Muscle layer of duodenum (tissue), 2 donors: ENCODE results near the gene SMIM29.
"Not testable (repeated sequence)": the region's sequence is repeated elsewhere in the genome, so short reads cannot be mapped to it uniquely, and the experiment has no call there.

Experiments
- H3K27ac ChIP-seq: one replicate; pipeline ENCODE4 v1.7.0; 2013; ENCODE audit warnings: mild to moderate bottlenecking, low read length
- H3K27me3 ChIP-seq: one replicate; pipeline ENCODE4 v1.7.0; 2013; ENCODE audit warnings: low read depth, mild to moderate bottlenecking, control low read depth, low read length
- H3K36me3 ChIP-seq, 2 donors: one replicate each; pipeline ENCODE4 v1.7.0; 2013; ENCODE audit warnings: low read length in 2 of 2, control low read depth in 1 of 2, mild to moderate bottlenecking in 1 of 2; ENCODE audit not compliant: insufficient read depth in 2 of 2, control insufficient read depth in 1 of 2
- H3K4me1 ChIP-seq, 2 donors: one replicate each; pipeline ENCODE4 v1.7.0; 2013; ENCODE audit warnings: low read length in 2 of 2, mild to moderate bottlenecking in 2 of 2, control low read depth in 1 of 2, moderate library complexity in 1 of 2; ENCODE audit not compliant: insufficient read depth in 2 of 2, control insufficient read depth in 1 of 2
- H3K4me3 ChIP-seq, 2 donors: one replicate each; pipeline ENCODE4 v1.7.0; 2013; ENCODE audit warnings: low read length in 2 of 2, low read depth in 1 of 2, mild to moderate bottlenecking in 1 of 2
- H3K9me3 ChIP-seq, 2 donors: one replicate each; pipeline ENCODE4 v1.7.0; 2013; ENCODE audit warnings: low read length in 2 of 2, control low read depth in 1 of 2, mild to moderate bottlenecking in 1 of 2; ENCODE audit not compliant: control insufficient read depth in 1 of 2
- donor health status: healthy.

Gene SMIM29

GRCh38 chr6:34263484-34263883 lies 14.7 kb upstream of the SMIM29 start:
- not testable (repeated sequence) for H3K4me1 ChIP-seq, H3K36me3 ChIP-seq, H3K27ac ChIP-seq, H3K9me3 ChIP-seq, H3K4me3 ChIP-seq, H3K27me3 ChIP-seq

- no peak overlapping the region for H3K27ac ChIP-seq
- H3K36me3 ChIP-seq: no peaks in the 10 kb centered on the region
- no peaks in the 10 kb centered on the region for H3K27me3 ChIP-seq
- peaks cover 0 to 2% of the 10 kb centered on the region in 2 donors for H3K9me3 ChIP-seq
- H3K4me1 ChIP-seq: no peaks in the 10 kb centered on the region
- no peak overlapping the region for H3K4me3 ChIP-seq
Observed at GRCh38 chr6:34260576-34261267, 11.9 kb upstream of the SMIM29 start.

GRCh38 chr6:34259529-34260069 lies 10.8 kb upstream of the SMIM29 start:
- no peak overlapping the region for H3K27ac ChIP-seq

GRCh38 chr6:34252395-34252794 lies 3.6 kb upstream of the SMIM29 start:
- not testable (repeated sequence) for H3K4me3 ChIP-seq, H3K9me3 ChIP-seq, H3K27ac ChIP-seq, H3K27me3 ChIP-seq, H3K36me3 ChIP-seq
- H3K4me1 ChIP-seq: peaks cover 3 to 10% of the 10 kb centered on the region in 2 donors

More at GRCh38 chr6:34259529-34260069, 10.8 kb upstream of the SMIM29 start:
- Histone ChIP-seq H3K9me3 (peaks cover 0 to 2% of the 10 kb centered on the region in 2 donors), H3K4me1 (no peaks in the 10 kb centered on the region), H3K36me3 (no peaks in the 10 kb centered on the region), H3K4me3 (no peak overlapping the region), H3K27me3 (no peaks in the 10 kb centered on the region)

GRCh38 chr6:34249469-34250261 lies 859 bp upstream of the SMIM29 start:
- Histone ChIP-seq H3K4me3 (peak overlapping the region; percentile 66 to 87), H3K27me3 (no peaks in the 10 kb centered on the region), H3K27ac (peak overlapping the region; percentile 67), H3K36me3 (no peaks in the 10 kb centered on the region), H3K9me3 (no peaks in the 10 kb centered on the region), H3K4me1 (peaks cover 3 to 13% of the 10 kb centered on the region in 2 donors)

GRCh38 chr6:34248198-34248726 lies 544 bp downstream of the SMIM29 start:
- H3K36me3 ChIP-seq: peaks cover 0 to 4% of the 10 kb centered on the region in 2 donors
- H3K27me3 ChIP-seq: no peaks in the 10 kb centered on the region
- peak overlapping the region; percentile 67 for H3K27ac ChIP-seq
- H3K4me1 ChIP-seq: peaks cover 3 to 22% of the 10 kb centered on the region in 2 donors
- H3K9me3 ChIP-seq: no peaks in the 10 kb centered on the region
- peak overlapping the region; percentile 82 to 87 for H3K4me3 ChIP-seq

GRCh38 chr6:34247481-34248197 lies 1.2 kb downstream of the SMIM29 start:
- peaks cover 3 to 22% of the 10 kb centered on the region in 2 donors for H3K4me1 ChIP-seq
- peak overlapping the region; percentile 67 for H3K27ac ChIP-seq
- H3K9me3 ChIP-seq: no peaks in the 10 kb centered on the region
- peaks cover 0 to 4% of the 10 kb centered on the region in 2 donors for H3K36me3 ChIP-seq
- H3K27me3 ChIP-seq: no peaks in the 10 kb centered on the region
- peak overlapping the region; percentile 82 to 87 for H3K4me3 ChIP-seq

GRCh38 chr6:34246563-34247391 lies 2.0 kb downstream of the SMIM29 start:
- Histone ChIP-seq H3K27me3 (no peaks in the 10 kb centered on the region), H3K4me1 (peaks cover 3 to 22% of the 10 kb centered on the region in 2 donors), H3K4me3 (no peak overlapping the region), H3K27ac (no peak overlapping the region), H3K9me3 (no peaks in the 10 kb centered on the region), H3K36me3 (peaks cover 2 to 7% of the 10 kb centered on the region in 2 donors)

GRCh38 chr6:34246249-34246562 lies 2.6 kb downstream of the SMIM29 start:
- Histone ChIP-seq H3K27ac (no peak overlapping the region), H3K9me3 (no peaks in the 10 kb centered on the region), H3K4me1 (peaks cover 3 to 22% of the 10 kb centered on the region in 2 donors), H3K36me3 (peaks cover 7 to 12% of the 10 kb centered on the region in 2 donors), H3K4me3 (no peak overlapping the region), H3K27me3 (no peaks in the 10 kb centered on the region)

GRCh38 chr6:34245761-34246140 lies 3.1 kb downstream of the SMIM29 start:
- not testable (repeated sequence) for H3K4me3 ChIP-seq, H3K27ac ChIP-seq, H3K27me3 ChIP-seq, H3K9me3 ChIP-seq
- Histone ChIP-seq H3K36me3 (peaks cover 8 to 14% of the 10 kb centered on the region in 2 donors), H3K4me1 (peaks cover 3 to 22% of the 10 kb centered on the region in 2 donors)
